Suprapubic skin (tissue), 4 donors: ENCODE results near the gene SPATA4.

Experiments
- EP300 ChIP-seq: sonication (generic); formaldehyde crosslinking; IDR thresholded peaks from one replicate; pipeline ENCODE4 v1.6.1; 2017; ENCODE audit warnings: antibody characterized with exemption
- POLR2A ChIP-seq, 2 donors: fragments of 450-650 bp; IDR thresholded peaks; one replicate each; pipeline ENCODE4 v1.6.1; 2017; ENCODE audit warnings: antibody characterized with exemption in 2 of 2, mild to moderate bottlenecking in 2 of 2, moderate library complexity in 2 of 2
- POLR2AphosphoS5 ChIP-seq, 3 donors: sonication (generic); formaldehyde crosslinking; IDR thresholded peaks; one replicate each; pipeline ENCODE4 v1.6.1; 2017; ENCODE audit warnings: antibody characterized with exemption in 3 of 3
- TF ChIP-seq, protein P1 (sequence below), 2 donors: fragments of 200-600 bp in 1 of 2; fragments of 450-650 bp in 1 of 2; sonication (generic) in 1 of 2; IDR thresholded peaks; one replicate each; pipeline ENCODE4 v1.5.1; 2016 to 2019; ENCODE audit warnings: antibody characterized with exemption in 2 of 2, mild to moderate bottlenecking in 1 of 2, moderate library complexity in 1 of 2

DNA sequence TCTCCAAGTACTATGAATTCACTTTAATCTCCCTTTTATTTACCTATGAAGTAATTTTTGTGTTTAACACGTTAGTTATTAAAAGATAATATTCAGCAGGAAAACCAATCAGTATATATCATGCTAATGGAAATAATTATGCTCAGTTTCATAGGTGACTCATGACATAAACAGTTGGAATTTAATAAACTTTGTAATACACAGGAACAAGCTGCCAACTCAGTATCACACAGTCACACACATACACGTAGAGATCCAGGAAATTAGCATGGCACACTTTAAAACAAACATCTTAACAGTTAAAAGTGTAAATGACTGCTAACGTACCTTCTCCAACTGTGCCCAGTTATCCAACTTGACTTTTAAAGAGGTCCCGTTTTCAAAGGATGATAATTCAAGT lies 2.3 kb downstream of the SPATA4 start:
- TF ChIP-seq, protein P1, sequence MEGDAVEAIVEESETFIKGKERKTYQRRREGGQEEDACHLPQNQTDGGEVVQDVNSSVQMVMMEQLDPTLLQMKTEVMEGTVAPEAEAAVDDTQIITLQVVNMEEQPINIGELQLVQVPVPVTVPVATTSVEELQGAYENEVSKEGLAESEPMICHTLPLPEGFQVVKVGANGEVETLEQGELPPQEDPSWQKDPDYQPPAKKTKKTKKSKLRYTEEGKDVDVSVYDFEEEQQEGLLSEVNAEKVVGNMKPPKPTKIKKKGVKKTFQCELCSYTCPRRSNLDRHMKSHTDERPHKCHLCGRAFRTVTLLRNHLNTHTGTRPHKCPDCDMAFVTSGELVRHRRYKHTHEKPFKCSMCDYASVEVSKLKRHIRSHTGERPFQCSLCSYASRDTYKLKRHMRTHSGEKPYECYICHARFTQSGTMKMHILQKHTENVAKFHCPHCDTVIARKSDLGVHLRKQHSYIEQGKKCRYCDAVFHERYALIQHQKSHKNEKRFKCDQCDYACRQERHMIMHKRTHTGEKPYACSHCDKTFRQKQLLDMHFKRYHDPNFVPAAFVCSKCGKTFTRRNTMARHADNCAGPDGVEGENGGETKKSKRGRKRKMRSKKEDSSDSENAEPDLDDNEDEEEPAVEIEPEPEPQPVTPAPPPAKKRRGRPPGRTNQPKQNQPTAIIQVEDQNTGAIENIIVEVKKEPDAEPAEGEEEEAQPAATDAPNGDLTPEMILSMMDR (IDR thresholded peaks at IDR 0.05) = no peak
- TF ChIP-seq EP300 (no peak), POLR2A (IDR thresholded peaks at IDR 0.05) (no peak), POLR2AphosphoS5 (IDR thresholded peaks at IDR 0.05) (no peak)
